C4-2B (cell line): ENCODE results near the gene RAB43.

Source experiments
- CTCF ChIP-seq: fragments of 450-650 bp; conservative IDR thresholded peaks from 2 replicates; pipeline ENCODE4 v1.5.1; 2017; ENCODE audit warnings: mild to moderate bottlenecking
- ZFX ChIP-seq: fragments of 450-650 bp; IDR thresholded peaks from 2 replicates; pipeline ENCODE4 v1.6.1; 2017

- TF ChIP-seq CTCF, result no peak
- TF ChIP-seq ZFX, result no peak
Observed at GRCh38 chr3:129164500-129164899, 42.9 kb upstream of the RAB43 start.
